Parathyroid adenoma (tissue), 2 donors: ENCODE data around the gene KIF1A.

Experiments used
- H2AFZ ChIP-seq: fragments of 300-600 bp; sonication (generic); one replicate; pipeline ENCODE4 v1.7.0; 2017; ENCODE audit warnings: antibody characterized with exemption, mild to moderate bottlenecking
- H3K27ac ChIP-seq: fragments of 300-600 bp; sonication (generic); one replicate; pipeline ENCODE4 v1.7.0; 2017
- H3K27me3 ChIP-seq: fragments of 300-600 bp; sonication (generic); one replicate; pipeline ENCODE4 v1.7.0; 2017; ENCODE audit warnings: low read length; ENCODE audit not compliant: control insufficient read depth, insufficient read depth
- H3K36me3 ChIP-seq: fragments of 300-600 bp; sonication (generic); one replicate; pipeline ENCODE4 v1.7.0; 2017; ENCODE audit warnings: low read length; ENCODE audit not compliant: control insufficient read depth, insufficient read depth
- H3K4me1 ChIP-seq: fragments of 300-600 bp; sonication (generic); one replicate; pipeline ENCODE4 v1.7.0; 2017; ENCODE audit warnings: control low read depth
- H3K4me2 ChIP-seq: fragments of 300-600 bp; sonication (generic); one replicate; pipeline ENCODE4 v1.7.0; 2017; ENCODE audit warnings: low read length
- H3K4me3 ChIP-seq: fragments of 300-600 bp; sonication (generic); one replicate; pipeline ENCODE4 v1.7.0; 2017; ENCODE audit warnings: low read depth, low read length
- H3K79me2 ChIP-seq: fragments of 300-600 bp; sonication (generic); one replicate; pipeline ENCODE4 v1.7.0; 2017; ENCODE audit warnings: control low read depth
- H3K9ac ChIP-seq: fragments of 300-600 bp; sonication (generic); one replicate; pipeline ENCODE4 v1.7.0; 2017; ENCODE audit warnings: mild to moderate bottlenecking
- H3K9me3 ChIP-seq: fragments of 300-600 bp; sonication (generic); one replicate; pipeline ENCODE4 v1.7.0; 2017; ENCODE audit warnings: low read length; ENCODE audit not compliant: control insufficient read depth
- CTCF ChIP-seq: fragments of 300-600 bp; sonication (generic); IDR thresholded peaks from one replicate; pipeline ENCODE4 v1.7.0; 2017; ENCODE audit warnings: antibody characterized with exemption, mild to moderate bottlenecking
- donor health status: primary hyperparathyroidism.

Gene KIF1A

GRCh38 chr2:240813231-240813921 lies 6.6 kb downstream of the KIF1A start:
- Histone ChIP-seq H3K9me3 (no peaks in the 10 kb centered on the region), H3K4me3 (no peak overlapping the region), H3K79me2 (no peaks in the 10 kb centered on the region), H2AFZ (no peak overlapping the region), H3K27ac (no peak overlapping the region), H3K9ac (no peak overlapping the region), H3K4me2 (no peak overlapping the region), H3K27me3 (no peaks in the 10 kb centered on the region), H3K36me3 (no peaks in the 10 kb centered on the region), H3K4me1 (no peaks in the 10 kb centered on the region)
- TF ChIP-seq CTCF = no peak

- Histone ChIP-seq H3K36me3 (no peaks in the 10 kb centered on the region), H3K4me2 (no peak overlapping the region), H3K9ac (no peak overlapping the region), H3K79me2 (no peaks in the 10 kb centered on the region), H3K27me3 (no peaks in the 10 kb centered on the region), H3K9me3 (no peaks in the 10 kb centered on the region), H3K27ac (no peak overlapping the region), H3K4me3 (no peak overlapping the region), H3K4me1 (no peaks in the 10 kb centered on the region), H2AFZ (no peak overlapping the region)
- no peak for TF ChIP-seq CTCF
Measured at GRCh38 chr2:240812721-240813120, 7.3 kb downstream of the KIF1A start.

- Histone ChIP-seq H3K4me3 (no peak overlapping the region), H2AFZ (no peak overlapping the region)
- no peak for TF ChIP-seq CTCF
Measured at GRCh38 chr2:240812301-240812680, 7.7 kb downstream of the KIF1A start.

GRCh38 chr2:240811346-240812300 lies 8.4 kb downstream of the KIF1A start:
- Histone ChIP-seq H3K27ac (no peak overlapping the region), H3K79me2 (no peaks in the 10 kb centered on the region), H3K4me1 (no peaks in the 10 kb centered on the region), H2AFZ (no peak overlapping the region), H3K36me3 (no peaks in the 10 kb centered on the region), H3K4me2 (no peak overlapping the region), H3K9me3 (no peaks in the 10 kb centered on the region), H3K9ac (no peak overlapping the region), H3K4me3 (no peak overlapping the region), H3K27me3 (no peaks in the 10 kb centered on the region)
- TF ChIP-seq CTCF = no peak

More at GRCh38 chr2:240812301-240812680, 7.7 kb downstream of the KIF1A start:
- H3K9me3 ChIP-seq = no peaks in the 10 kb centered on the region
- H3K27ac ChIP-seq = no peak overlapping the region
- no peak overlapping the region for H3K4me2 ChIP-seq
- no peaks in the 10 kb centered on the region for H3K79me2 ChIP-seq
- no peak overlapping the region for H3K9ac ChIP-seq
- H3K36me3 ChIP-seq = no peaks in the 10 kb centered on the region
- no peaks in the 10 kb centered on the region for H3K27me3 ChIP-seq
- H3K4me1 ChIP-seq = no peaks in the 10 kb centered on the region
